Neural cell (in vitro differentiated cells): ENCODE data around the gene ANAPC10.

ENCODE experiments used
- EZH2 ChIP-seq: fragments of 200-600, 300-800 bp; shearing (Covaris generic), sonication (generic); IDR thresholded peaks from 2 replicates; pipeline ENCODE4 v1.6.1; 2014; ENCODE audit warnings: antibody characterized with exemption, low read length, borderline replicate concordance, mild to moderate bottlenecking; ENCODE audit not compliant: insufficient read depth, poor library complexity, severe bottlenecking
- POLR2AphosphoS5 ChIP-seq: IDR thresholded peaks from 2 replicates; pipeline ENCODE4 v1.6.1; 2012
- TF ChIP-seq, protein P1 (sequence below): fragments of 450-650 bp; IDR thresholded peaks from 2 replicates; pipeline ENCODE4 v1.5.1; 2014; ENCODE audit warnings: antibody characterized with exemption, mild to moderate bottlenecking, moderate library complexity; ENCODE audit not compliant: poor library complexity, severe bottlenecking

DNA sequence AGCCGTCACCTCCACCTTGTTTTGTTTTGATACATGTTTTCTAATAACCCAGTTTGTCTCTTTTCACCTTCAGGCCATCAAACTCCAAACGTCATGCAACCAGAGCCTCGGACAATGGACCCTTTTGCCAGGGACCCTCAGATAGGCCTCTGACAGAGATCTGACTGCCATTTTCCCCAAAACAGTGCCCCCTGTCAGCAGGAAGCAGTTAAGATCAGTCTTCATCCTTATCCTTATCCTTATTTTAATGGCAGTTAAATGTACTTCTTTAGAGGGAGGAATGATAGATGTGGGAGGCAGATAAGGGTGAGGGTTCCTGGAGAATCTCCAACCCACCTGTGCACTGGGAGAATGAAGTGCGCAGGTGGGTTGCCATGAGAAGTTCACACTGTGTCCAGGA lies 135.7 kb downstream of the ANAPC10 start:
- TF ChIP-seq POLR2AphosphoS5 (no peak), EZH2 (no peak)
- TF ChIP-seq, protein P1, sequence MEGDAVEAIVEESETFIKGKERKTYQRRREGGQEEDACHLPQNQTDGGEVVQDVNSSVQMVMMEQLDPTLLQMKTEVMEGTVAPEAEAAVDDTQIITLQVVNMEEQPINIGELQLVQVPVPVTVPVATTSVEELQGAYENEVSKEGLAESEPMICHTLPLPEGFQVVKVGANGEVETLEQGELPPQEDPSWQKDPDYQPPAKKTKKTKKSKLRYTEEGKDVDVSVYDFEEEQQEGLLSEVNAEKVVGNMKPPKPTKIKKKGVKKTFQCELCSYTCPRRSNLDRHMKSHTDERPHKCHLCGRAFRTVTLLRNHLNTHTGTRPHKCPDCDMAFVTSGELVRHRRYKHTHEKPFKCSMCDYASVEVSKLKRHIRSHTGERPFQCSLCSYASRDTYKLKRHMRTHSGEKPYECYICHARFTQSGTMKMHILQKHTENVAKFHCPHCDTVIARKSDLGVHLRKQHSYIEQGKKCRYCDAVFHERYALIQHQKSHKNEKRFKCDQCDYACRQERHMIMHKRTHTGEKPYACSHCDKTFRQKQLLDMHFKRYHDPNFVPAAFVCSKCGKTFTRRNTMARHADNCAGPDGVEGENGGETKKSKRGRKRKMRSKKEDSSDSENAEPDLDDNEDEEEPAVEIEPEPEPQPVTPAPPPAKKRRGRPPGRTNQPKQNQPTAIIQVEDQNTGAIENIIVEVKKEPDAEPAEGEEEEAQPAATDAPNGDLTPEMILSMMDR, result no peak
